NCI-H1417 treated with DMSO at 0.1 percent for 48 hours (cell line): ENCODE results near the gene STRIP1.
"Not testable (repeated sequence)": the region's sequence is repeated elsewhere in the genome, so short reads cannot be mapped to it uniquely, and the experiment has no call there.

Experiments used
- DNase-seq: peaks from one replicate; lab custom pipeline; 2025; lab: John Stamatoyannopoulos, UW

Gene STRIP1

DNA sequence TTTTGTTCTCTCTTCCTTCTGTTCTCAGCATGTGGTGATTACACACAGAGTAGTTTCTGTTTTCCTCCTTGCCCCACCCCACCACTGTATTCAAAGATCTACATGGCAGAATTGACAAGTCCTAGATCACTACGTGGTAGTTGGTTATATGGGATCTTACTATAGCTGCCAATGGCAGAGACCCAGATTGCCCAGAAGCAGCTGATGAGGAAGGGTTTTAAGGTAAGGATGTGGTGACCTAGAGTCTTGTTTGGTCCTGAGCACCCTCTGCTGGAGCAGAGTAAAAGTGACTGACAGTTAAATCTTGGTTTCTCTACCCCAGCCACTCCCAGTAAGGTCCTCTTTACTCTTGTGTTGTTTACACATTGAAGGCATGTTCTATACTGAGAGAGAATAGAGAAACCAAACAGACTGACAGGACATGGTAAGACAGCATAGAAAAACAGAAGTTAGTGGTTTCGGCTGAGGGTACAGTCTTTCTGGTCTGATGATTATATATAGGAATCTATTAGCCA is 22.8 kb upstream of the STRIP1 start:
- DNase-seq: no peak

DNA sequence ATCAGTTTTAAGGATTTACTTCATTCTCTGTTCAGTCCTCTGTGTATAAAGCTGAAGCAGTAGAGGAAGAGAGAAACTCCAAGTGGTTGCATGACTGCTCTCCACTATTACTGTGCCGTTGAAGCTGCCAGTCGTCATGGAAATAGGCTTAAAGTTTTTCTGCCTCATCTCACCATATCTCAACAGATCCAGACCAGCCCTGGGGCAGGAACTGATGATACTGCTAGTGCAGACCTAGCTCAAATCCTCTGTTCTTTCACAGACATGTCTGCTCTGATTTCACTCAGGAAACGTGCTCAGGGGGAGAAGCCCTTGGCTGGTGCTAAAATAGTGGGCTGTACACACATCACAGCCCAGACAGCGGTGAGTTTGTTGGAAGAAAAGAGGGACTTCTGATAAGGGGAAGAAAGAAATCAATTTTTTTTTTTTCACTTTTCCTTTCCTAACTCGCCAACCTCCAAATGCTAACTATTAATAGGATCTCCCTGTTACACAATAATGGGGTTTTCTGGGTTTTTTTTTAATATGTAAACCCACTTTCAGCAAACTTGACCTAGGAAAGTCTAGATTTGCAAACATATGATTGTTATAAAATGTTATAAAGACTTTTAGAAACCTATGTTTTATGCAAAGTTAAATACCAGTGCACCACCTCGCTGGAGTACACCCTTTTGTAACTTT is 22.2 kb upstream of the STRIP1 start:
- DNase-seq: no peak

DNA sequence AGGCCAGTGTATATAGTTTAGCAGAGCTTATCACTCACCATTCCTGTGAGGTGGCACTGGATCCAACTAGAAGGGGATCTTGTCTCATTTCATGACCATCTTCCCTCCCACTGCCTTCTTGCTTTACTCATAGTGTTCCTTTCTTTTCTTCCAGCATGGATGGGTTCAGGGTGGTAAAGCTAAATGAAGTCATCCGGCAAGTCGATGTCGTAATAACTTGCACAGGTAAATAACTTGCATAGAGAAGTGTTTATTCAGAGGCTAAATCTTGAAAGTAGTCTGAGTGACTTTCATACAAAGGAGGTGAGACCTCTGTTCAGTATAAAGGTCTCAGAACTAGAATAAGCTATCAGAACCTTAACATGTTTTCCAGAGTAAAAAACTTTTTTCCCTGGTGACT is 16.6 kb upstream of the STRIP1 start:
- DNase-seq: no peak

DNA sequence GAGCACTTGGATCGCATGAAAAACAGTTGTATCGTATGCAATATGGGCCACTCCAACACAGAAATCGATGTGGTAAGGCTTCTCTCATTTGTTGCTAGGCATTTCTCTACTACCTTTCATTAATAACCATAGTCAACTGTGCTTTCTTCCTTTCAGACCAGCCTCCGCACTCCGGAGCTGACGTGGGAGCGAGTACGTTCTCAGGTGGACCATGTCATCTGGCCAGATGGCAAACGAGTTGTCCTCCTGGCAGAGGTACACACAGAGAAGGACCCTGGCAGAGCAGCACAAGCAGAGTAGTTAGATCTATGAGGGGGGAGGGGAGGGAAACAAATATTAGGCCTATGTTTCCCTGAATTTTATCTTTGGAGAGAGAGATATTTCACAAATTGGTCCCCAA is 16.0 kb upstream of the STRIP1 start:
- DNase-seq: no peak

DNA sequence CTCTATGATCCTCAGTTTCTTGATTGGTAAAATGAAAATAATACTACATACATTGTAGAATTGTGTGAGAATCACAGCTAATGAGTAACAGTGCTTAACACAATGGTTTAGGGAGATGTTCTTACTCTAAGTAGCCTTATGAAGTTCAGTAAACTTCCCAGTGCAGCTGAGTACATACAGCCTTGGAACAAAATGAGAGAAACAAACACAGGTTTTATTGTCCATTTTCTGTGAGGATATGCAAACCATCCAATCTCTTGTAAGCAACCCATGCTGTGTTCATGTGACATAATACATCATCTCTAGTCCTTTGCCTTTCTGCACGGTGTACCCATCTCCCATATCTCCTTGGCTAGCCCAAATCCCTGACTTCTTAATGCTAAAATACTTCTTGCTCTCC is 14.7 kb upstream of the STRIP1 start:
- DNase-seq: no peak

DNA sequence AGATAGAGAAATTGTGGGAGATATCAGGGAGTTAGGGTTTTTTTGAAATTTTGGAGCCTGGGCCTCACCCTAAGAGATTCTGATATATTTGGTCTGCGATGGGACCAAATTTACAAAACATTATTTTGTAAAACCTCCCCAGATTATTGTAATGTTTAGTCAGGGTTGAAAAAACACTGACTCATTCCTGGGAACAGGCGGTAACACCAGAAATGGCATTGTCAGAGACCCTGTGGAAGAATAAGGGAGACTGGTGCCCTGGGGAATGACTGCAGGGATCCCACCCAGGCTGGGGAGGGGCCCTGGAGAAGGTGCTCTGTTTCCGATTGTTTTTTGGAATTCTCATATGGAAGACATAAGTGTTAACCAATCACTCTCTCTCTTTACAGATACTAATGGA is 13.1 kb upstream of the STRIP1 start:
- no peak for DNase-seq

DNA sequence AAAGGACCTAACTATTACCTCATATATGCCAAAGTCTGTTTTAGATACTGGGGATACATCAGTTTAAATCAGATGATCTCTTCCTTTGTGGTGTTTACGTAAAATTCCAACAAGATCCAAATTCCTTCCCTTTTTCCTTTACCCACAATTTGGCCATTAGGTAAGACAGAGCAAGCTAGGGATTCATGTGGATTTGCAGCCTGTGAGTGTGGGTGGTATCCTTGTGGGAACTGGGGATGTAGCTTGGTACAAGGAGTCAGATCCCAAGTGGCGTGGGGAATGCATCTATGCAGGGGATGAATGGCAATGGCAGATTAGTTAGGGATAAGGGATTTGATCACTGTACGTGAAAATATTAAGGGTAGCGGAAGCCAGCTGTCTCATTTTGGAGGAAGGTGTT is 9.8 kb upstream of the STRIP1 start:
- no peak for DNase-seq

DNA sequence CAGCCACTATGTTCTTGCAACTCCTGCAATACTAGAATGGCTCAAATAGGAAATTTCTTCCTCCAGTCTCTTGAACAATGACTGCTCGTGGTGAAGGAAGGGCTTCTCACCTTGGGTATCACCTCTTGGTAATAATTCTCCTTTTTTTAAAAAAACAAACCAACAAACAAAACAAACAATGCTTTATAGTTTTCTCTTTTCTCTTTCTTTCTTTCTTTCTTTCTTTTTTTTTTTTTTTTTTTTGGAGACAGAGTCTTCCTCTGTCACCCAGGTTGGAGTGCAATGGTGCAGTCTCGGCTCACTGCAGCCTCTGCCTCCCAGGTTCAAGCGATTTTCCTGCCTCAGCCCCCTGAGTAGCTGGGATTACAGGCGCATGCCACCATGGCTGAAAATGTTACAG is 3.7 kb upstream of the STRIP1 start:
- not testable (repeated sequence) for DNase-seq

DNA sequence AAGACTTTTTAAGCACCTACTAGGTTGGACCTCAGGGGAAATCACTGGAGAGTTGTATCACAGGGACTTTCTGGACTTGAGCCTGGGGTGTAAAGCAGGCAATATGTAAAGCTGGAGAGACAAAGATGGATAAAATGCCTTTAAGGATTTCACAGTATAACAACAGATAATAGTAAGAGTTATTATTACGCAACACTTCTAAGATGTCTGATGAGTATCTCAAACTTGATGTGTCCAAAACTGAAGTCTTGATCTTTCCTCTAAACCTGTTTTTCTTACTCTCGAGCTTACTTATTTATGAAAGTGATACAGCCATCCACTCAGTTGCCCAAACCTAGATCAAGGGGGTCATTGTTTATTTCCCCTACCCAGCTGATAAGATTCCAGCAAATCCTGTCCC is 2.1 kb upstream of the STRIP1 start:
- no peak for DNase-seq

DNA sequence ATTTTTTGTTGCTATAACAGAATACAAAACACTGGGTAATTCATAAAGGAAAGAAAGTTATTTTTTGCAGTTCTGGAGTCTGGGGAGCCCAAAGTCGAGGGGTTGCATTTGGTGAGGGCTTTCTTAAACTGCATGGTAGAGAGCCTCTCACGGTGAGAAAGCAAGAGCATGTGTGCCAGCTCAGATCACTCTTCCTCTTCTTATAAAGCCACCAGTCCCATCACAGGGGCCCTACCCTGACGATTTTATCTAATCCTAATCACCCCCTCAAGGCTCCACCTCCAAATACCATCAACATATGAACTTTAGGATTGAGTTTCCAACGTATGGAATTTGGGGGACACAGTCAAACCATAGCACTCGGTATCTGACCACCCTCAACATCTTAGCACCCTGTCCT is 1.0 kb upstream of the STRIP1 start:
- no peak for DNase-seq

DNA sequence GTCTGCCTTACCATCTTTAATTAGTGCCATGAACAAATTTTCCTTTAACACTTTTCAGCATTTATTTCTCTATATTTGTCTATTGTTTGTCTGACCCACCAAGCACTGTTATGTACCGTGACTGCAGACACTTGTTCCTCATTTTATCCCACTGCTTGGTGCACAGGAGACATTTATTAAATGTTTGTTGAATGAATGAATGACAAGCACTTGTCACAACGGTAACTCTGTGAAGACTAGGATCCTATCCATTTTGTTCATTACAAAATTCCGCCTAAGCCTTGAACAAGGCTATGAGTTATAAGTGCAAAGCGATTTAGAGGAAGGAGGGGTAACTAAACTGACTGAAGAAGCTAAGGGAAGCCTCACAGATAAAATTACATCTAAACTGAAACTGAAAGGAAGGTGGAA is 379 bp upstream of the STRIP1 start:
- no peak for DNase-seq

DNA sequence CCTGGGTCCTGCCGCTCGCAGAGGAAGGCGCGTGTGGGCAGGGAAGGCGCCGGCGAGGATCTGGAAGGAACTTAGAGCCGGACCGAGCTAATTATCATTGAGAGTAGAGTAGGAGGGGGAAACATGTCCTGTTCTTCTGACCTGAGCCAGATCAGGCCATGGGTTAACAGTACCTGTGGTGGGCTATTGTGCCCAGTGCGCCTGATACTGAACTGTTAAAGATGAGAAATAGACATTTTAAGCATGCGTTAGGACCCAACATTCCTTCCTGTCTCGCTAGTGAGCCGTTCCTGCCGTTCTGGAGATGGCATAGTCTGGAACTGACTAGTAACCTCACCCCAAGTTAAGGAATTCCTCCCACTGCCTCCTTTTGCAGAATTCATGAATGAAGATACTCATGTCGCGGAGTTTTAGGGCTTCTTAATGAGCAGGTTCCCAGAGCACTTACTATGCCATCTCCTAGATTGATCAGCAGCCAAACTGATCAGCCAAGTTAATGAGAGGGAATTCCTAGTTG is 870 bp downstream of the STRIP1 start:
- DNase-seq: no peak

DNA sequence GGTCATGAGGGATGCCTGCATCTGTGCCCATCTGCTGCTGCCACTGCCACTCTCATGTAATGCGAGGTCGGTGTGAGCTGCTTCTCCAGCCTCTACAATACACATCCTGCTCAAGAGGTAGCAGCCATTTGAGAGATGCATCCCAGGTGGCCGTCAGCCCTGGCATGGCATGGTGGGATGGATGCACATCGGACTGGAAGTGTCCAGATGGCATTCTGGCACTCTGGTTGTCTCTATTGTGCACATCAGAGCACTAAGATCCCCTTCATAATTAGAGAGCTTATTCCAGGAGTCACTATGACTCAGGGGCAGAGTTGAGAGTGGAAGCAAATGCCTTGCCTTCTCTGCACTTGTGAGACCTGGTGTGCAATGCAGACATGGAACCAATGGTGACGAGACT is 3.8 kb downstream of the STRIP1 start:
- no peak for DNase-seq

DNA sequence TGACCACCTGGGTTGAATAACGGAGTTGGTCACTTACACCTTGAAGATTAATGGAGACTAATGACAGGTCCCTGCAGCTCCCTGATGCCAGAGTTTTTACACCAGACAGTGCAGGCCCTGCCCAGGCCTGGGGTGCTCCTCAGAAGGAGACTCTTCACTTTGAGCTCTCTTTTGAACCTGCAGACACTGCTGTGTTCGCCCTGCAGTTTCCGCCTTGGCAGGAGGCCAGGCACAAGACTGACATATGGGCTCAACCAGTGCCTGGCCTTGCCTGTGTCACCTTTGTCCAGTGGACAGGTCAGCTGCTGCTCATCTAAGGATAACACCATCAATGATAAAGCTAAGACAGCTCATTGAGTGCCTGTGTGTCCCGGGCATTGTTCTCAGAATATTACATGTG is 5.2 kb downstream of the STRIP1 start:
- no peak for DNase-seq

DNA sequence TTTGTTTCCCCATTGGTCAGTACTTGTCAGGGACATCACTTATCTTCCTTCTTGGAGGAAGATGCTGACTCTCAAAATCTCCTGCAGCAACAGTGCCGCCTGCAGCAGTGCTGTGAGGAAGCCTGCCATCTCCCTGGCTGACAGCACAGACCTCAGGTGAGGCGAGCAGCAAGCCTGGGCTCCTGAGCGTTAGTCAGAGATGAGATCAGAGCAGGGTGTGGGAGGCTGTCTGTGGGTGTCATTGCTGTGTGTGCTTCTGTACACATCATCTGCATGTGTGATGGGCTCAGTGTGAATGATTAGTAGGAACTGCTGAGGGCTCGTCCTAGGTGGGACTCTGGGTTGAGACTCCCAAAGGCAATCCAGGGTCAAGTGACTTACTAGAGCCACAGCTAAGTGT is 6.1 kb downstream of the STRIP1 start:
- DNase-seq: no peak

DNA sequence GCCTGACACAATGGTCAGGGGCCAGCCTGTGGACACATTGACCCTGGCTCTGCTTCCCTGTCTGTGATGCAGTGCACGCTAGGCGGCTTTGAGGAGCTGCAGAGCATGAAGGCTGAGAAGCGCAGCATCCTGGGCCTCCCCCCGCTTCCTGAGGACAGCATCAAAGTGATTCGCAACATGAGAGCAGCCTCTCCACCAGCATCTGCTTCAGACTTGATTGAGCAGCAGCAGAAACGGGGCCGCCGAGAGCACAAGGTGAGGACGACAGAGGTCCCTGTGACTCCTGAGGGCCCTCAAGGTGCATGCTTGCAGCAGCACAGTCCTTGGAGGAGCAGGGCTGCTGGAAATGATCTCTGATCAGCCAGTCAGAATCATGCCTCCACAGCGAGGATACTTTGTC is 8.6 kb downstream of the STRIP1 start:
- DNase-seq: no peak

DNA sequence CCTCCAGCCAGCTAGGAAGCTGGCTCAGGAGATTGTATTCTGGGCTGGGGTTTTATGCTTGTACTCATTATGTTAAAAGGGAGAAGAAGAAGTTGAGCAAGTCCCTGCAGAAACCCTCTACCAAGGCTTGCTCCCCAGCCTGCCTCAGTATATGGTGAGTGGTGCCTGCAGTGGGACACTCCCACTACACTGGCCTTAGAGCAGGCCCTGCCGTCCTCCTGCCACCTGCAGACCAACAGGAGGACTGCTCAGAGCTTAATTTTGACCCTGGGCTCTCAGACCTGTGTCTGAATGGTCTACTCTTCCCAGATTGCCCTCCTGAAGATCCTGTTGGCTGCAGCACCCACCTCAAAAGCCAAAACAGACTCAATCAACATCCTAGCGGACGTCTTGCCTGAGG is 13.0 kb downstream of the STRIP1 start:
- DNase-seq: no peak

DNA sequence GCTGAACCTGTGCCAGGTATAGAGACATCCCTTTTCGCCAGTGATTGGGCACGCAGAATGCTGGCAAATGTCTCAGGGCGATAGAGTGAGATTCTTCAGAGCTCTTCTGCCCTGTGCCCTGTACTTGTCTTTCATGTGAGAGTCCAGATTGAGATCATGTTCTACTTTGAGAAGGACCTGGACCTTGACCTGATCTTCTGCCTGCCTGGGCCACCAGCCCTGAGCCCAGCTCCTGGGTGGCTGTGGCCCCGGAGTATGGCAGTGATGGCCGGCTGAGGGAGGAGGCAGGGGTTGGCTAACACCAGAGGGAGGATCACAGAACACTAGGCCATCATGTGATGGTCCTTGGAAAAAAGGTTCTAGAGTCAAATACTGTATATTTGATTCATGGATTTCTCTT is 13.8 kb downstream of the STRIP1 start:
- no peak for DNase-seq

DNA sequence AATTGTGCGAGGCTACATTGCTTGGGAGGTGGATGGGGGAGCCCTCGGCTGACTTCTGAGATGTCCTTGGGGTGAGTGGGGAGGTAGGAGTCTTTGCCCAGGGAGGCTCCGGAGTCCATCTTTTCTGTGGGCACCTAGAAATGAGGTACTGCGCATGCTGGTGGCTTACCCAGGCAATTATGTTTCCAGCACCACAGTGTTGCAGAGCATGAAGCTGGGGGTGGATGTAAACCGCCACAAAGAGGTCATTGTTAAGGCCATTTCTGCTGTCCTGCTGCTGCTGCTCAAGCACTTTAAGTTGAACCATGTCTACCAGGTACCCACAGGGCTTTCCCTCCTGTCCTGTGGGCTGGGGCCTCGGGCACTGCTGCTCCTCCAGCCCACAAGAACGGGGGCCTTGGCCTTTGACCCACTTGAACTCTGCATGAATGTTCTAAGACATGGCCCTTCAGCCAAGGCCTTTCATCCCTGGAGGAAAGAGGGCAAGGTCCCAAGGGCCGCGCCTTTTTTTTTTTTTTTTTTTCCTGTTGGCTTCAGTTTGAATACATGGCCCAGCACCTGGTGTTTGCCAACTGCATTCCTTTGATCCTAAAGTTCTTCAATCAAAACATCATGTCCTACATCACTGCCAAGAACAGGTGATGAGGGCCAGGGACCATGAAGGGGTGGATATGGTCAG is 14.6 kb downstream of the STRIP1 start:
- no peak for DNase-seq

DNA sequence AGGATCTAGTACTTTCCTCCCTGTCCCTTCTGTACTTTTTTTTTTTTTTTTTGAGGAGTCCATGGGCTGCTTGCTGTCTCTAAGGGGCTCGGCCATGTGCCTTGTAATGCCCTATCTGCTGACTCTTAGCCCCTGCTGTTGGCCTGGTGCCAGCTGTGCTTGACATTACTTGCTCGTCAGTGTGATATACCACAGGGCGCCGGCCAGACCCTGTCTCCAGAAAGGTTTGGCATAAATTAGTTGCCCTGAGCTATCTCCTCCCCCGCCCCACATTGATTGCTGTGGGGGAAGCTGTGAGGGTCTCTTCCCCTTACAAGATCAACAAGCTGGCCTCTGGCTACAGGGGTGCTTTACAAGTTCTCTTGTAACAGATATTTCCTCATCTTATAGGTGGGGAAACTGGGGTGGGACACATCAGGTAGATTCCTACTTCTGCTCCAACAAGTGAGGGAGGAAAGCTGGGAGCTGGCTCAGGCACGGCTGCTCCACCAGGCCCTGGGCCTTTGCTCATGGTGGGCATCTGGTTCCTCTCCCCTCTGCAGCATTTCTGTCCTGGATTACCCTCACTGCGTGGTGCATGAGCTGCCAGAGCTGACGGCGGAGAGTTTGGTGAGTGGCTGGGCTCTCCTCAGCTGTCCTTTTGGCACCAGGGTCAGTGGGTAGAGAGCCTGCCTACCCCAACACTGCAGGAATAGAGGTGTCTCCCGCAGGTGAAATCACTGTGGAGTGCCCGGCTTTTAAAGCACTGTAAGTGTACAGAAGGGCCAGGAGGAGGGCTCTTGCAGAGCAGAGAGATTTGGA is 15.6 kb downstream of the STRIP1 start:
- no peak for DNase-seq

DNA sequence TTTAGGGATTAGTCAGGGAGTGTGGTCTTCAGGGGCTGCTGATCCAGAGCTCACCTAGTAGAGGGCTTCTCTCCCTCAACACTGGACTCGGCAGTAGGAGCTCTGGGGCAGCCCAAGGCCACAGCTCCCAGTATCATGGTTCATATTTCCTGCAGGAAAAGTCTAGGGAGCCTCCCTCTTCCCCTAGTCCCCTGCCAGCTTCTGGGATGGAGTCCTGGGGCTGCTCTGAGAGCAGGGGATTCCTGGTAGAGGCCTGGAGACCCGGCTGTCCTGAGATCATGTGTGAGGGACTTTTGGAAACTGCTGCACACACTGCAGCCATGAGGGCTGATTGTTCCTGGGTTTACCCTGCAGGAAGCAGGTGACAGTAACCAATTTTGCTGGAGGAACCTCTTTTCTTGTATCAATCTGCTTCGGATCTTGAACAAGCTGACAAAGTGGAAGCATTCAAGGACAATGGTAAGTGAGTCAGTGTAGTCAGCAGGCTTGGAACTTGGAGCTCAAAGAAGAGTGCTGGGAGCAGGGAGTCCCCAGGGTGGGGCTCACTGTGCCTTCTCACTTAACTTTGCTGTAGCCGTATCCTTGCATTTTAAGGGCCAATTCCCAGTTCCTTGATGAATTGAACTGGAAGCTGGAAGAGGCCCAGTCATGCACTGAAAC is 16.3 kb downstream of the STRIP1 start:
- no peak for DNase-seq

DNA sequence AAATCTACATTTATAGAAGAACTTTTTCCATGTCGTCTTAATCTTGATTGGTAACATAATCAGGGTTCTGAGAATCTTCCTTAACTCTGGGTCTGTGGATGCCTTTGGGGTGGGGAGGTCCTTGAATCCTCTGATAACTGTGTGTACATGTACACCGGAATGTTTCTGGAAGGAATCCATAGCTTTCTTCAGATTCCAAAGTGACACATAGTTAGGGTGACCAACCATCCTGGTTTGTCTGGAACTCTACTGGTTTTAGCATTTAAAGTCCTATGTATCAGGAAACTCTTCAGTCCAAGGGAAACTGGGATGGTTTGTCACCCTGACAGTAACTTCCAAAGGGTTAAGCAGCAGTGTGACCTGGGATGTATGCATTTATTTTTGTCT is 16.8 kb downstream of the STRIP1 start:
- DNase-seq: no peak
